GM21390 (cell line): ENCODE results near the gene ABLIM2.

Source experiments
- ATAC-seq: cut with Tn5 transposase; IDR thresholded peaks from one replicate; pipeline ENCODE4 v1.9.1; 2021; ENCODE audit not compliant: unreplicated experiment

Gene ABLIM2

GRCh38 chr4:8088966-8089491 is 69.6 kb downstream of the ABLIM2 start:
- no peak for ATAC-seq

DNA sequence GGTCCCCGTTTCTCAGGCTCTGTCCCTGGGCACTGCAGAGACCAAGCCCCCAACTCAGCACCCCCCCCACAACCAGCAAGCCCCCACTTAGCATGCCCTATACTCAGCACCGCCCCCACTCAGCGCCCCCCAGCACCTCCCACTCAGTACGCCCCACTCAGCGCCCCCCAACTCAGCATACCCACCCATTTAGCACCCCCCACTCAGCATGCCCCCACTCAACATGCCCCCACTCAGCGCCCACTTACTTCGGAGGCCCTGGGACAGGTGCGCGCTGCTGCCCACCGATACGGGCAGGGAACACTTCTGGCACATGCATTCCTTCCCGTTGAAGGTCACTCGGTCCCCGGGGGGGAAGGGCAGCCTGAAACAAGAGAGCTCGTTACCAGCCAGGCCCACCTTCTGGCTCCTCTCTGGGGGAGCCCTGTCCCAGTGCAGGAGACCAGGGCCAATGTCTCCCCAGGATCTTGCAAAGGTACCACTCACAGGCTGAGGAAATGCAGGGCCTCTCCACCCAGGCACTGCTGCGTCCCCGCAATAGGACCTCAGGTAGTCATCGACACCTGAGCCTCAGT is 70.6 kb downstream of the ABLIM2 start:
- no peak for ATAC-seq

GRCh38 chr4:8086783-8087445 is 71.7 kb downstream of the ABLIM2 start:
- ATAC-seq, result no peak

DNA sequence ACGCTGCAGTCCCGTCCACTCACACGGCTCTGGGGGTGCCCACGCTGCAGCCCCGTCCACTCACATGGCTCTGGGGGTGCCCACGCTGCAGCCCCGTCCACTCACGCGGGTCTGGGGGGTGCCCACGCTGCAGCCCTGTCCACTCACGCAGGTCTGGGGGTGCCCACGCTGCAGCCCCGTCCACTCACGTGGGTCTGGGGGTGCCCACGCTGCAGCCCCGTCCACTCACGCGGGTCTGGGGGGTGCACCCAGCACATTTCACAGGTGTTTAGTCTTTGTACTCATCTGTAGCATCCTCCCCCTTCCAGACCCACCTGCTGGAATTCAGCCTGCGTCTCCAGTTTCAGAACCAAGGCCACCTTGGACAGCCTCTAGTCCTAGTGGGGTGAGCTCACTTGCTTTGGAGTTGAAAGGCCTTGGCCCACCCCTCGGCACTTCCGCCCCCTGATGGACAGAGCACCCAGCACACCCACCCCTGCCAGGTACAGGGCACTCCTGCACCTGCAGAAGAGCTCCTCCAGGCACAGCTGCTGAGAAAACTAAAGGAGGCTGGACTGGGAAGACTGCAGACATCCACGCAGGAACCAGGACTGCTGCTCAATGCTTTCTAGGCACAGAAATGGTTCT is 73.0 kb downstream of the ABLIM2 start:
- no peak for ATAC-seq

DNA sequence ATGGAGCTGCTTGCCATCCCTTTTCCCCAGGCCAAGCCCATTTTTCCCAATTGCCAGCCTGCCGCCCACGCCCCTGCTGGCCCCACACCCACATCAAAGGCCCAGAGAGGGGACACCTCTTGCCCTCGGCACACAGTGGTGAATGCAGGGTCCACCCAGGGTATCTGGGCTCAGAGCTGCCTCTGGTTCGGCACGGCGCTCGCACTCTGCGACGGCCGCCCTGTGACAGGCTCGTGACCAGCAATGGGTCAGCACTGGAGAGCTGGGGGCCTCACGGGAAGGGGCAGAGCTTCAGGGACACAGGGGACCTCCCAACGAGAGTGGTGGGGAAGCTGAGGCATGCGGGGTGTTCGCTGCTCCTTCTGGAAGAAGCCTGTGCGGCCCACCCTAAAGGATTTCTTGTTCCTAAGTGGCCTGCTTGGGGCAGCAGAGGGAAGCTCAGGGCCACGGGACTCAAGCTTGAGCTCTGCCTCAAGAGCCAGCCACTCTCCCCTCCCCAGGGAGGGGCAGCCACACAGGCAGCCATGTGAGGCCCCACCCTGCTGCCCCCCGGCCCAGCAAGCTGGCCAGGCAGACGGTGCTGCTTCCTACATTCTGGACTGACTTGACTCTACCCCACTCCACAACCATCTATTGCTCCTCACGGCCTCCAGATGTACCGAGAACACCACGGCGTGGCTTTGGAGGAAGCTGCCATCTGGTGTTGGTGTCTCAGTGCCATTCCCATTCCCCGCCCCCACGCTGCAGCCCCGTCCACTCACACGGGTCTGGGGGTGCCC is 73.7 kb downstream of the ABLIM2 start:
- ATAC-seq, result no peak

GRCh38 chr4:8084031-8084660 is 74.5 kb downstream of the ABLIM2 start:
- ATAC-seq, result no peak

- no peak for ATAC-seq
These were observed 75.4 kb downstream of the ABLIM2 start for GRCh38 chr4:8083086-8083825.

DNA sequence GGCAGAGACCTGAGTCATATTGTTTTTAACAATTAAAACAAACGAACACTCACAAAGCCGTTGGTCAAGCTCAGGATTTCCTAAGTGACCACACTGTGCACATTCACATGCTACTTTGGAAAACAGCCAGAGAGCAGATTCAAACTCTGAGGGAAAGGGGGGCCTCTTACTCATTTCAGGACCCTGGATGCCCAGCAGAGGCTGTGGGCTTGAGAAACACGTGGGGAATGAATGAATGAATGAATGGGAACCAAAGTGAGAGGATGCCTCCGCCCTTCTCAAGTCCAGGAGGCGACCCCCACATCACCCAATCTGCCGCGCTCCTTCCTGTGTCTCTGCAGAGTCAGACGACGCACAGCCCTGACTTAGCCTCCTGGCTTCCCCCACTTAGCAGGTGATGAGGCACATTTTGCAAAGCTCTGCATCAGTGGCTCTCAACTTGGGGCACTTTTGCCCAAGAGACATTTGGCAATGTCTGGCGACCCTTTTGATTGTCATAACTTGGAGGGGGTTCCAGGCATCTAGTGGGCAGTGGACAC is 76.0 kb downstream of the ABLIM2 start:
- no peak for ATAC-seq

GRCh38 chr4:8081621-8082516 is 76.7 kb downstream of the ABLIM2 start:
- no peak for ATAC-seq

DNA sequence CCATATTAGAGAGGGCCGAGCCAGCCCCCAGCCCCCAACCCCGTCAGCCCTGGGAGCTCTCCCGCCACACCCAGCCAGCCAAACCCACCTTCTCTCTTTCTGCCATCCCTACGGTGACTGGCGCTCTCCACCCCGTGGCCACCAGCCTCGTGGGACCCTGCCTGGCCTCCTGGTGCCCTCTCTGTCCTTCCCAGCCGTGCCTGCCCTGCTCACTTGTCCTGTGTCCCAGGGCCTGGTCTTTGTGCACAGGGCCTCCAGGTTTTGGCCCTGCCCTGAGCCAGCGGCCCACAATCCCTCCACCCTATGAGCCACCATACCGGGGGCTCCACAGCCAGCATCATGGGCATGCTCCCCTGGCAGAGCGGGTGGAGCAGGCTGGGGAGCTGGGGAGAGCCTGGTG is 77.4 kb downstream of the ABLIM2 start:
- ATAC-seq, result no peak

DNA sequence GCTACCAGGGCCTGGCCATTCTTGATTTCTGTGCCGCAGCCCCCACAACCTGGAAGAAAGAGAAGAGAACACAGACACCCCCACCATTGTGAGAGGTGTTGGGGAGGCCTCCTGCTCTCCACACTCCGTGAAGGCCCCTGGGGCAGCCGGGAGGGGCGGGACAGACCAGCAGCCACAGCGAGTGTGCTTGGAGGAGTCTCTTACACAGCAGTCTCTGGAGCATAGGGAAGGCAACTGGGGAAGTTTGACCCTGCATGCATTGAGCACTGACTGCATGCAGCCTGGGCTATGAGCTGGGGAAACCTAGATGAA is 77.9 kb downstream of the ABLIM2 start:
- no peak for ATAC-seq

DNA sequence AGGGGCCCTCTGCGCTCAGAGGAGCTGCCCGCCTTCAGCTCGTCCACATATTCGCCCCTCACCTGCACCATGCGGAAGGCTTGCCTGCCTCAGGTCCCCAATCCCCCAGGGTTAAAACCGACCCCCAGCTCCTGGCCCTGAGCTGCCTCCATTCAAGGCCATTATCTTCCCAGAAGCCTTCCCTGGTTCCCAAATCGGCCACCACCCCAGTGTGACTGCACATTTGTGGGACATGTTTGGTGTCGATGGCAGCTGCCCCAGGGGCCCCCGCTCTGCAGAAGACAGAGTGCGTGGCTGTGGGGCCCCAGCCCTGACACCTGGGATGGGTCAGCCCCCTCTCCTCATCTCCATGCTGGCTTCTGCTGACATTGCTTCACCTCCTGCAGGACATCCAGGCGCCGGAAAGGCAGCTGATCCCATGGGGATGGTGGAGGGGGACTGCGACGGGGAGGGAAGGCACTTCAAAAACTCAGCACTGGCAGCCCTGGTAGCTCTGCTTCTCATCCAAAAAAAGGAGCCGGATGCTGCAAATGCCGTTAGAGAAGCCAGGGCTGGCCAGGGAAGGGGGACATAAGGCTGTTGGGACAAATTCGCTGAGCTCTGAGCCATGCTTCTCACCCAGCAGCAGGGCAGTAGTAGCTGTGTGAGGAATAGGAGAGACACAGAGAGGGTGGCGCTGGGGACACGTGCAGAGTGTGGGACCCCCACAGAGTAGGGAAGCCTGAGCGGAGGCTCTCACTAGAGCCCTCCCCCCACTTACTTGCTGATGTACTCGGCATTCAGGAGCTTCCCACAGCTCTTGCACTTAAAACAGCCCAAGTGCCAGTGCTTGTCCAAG is 78.5 kb downstream of the ABLIM2 start:
- no peak for ATAC-seq

DNA sequence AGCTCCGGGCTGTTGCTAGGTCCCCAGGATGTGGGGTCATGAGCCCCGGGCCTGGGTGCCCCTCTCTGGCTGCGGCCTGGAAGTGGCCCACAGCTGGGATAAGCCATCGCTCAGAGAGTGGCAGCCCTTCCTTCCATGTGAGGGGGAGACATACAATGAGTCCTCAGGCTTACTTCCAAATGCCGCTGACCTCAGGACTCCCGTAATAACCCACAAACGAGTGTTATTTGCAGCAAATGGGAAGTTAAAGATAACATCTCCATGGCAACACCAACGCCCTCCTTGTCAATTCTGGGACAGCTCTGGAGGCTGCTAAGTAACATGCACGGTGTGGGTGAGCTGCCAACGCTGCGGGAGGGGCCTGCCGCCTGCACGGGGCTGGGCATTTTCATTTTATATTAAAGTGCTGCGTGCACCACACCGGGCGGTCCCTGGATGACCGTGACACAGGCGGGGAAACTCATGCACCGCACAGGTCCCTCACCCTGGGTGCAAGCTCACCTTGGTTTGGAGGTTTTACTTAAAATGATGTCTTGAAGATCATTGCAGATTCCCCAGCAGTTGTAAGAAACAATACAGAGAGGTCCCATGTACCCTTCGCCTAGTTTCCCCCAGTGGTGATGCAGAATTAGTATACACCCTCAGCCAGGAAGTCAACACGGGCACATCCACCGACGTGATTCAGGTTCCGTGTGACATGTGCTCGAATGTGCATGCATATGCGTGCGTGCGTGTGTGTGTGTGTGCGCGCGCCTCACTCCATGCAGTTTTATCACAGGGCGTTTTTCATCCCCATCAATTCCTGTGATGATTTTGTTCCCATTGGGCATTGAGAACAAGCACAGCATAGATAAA is 79.4 kb downstream of the ABLIM2 start:
- no peak for ATAC-seq

DNA sequence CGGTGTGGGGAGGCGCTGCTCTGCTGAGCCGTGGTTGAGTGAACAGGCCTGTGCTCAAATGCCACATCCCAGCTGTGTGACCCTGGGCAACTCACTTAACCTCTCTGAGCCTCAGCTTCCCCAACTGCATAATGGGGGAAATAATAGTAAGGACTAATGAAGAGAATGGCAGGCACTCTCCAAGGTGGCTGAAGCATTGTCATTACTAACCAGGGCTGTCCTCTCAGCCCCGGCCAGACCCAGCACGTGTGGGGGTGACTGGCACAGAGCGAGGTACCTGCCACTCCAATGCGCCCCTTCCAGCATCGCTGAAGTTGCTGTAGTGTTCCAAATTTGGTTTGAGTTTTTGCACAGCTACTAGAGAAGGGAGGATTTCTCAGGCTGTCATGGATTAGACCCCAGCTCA is 80.0 kb downstream of the ABLIM2 start:
- ATAC-seq, result no peak

DNA sequence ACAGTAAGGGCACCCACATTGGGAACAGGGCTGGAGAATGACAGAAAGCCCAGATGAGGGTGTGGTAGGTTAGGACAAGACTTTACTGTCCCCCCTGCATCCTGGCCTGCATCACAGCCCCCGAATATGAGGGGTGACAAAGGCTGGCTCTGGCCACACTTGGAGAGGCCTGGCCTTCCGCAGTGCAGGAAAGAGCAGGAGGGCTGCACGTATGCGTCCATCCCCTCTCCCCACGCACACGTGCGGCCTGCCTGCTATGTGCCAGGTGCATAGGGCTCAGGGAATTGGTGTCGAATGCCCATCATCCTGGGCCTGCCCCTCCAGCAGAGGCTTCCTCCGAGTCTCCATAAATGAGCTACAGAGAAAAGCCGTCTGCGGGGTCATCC is 80.5 kb downstream of the ABLIM2 start:
- no peak for ATAC-seq

DNA sequence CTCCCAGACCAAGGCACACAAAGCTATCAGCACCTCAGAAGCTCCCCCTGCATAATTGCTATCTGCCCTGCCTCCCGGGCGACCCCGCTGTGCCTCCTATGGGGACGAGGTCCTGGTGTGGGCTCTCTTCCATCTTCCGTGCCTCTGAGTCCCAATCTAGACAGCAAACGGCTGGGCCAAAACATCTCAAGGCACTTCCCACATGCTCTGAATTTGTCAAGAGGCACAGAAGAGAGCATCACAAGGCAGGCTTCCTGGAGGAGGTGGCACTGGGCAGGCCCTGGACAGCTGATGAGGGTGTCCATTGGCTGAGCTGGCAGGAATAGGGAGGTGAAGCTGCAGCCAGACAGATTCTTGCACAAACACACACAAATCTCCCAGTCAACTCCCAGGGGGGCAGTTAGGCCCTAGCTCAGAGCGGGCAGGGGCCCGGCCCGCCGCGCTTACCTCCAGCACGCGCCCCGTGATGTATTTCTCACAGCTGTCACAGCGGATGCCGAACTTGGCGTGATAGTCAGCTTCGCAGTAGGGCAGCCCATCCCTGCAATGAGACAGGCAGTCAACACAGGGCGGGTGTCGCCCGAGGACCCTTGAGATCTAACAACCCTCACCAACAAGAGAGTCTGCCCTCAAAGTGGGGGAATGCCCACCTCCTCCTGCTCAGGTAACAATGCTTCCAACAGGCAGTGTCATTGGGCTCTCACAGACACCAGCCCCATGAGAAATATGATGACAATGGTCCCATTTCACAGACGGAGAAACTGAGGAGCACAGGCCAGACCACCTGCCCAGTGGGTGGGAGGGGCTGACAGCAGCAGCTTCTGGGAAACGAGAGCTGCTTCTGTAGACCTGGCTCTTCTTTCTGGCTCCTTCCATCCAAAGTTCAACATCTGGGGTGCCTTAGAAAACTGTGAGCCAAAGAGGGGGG is 81.2 kb downstream of the ABLIM2 start:
- ATAC-seq, result no peak

GRCh38 chr4:8076023-8076422 is 82.6 kb downstream of the ABLIM2 start:
- no peak for ATAC-seq
